GM19467 (cell line): ENCODE results near the gene GNL1.
A peak's percentile ranks its signal among the peaks of the same experiment; 100 is the strongest.
"Not testable (repeated sequence)": the region's sequence is repeated elsewhere in the genome, so short reads cannot be mapped to it uniquely, and the experiment has no call there.

Experiments
- ATAC-seq: cut with Tn5 transposase; IDR thresholded peaks from one replicate; pipeline ENCODE4 v1.9.1; 2021; ENCODE audit warnings: mild to moderate bottlenecking, moderate library complexity; ENCODE audit not compliant: unreplicated experiment

Gene GNL1

DNA sequence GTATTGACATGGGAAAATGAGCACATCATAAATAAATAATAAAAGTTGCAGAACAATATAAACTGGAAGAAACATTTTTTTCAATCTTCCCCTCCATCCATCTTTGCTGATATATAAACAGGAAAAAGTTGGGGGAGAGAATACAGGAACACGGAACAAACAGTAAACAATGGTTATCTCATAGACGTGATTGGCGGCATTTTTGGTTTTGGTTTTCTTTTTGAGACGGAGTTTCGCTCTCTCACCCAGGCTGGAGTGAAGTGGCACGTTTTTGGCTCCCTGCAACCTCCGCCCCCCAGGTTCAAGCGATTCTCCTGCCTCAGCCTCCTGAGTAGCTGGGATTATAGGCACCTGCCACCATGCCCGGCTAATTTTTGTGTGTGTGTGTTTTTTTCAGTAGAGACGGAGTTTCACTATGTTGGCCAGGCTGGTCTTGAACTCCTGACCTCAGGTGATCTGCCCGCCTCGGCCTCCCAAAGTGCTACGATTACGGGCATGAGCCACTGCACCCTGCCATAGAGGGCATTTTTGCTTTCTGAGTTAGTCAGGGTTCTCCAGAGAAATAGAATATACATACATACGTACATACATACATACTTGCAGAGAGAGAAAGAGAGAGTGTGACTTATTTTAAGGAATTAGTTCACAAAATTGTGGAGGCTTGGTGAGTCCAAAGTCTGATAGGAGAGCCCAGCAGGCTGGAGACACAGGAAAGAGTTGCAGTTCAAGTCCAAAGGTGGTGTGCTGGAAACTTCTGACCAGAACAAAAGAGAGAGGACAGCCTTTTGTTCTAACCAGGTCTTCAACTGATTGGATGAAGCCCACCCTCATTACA is 22.6 kb downstream of the GNL1 start:
- ATAC-seq, result no peak

DNA sequence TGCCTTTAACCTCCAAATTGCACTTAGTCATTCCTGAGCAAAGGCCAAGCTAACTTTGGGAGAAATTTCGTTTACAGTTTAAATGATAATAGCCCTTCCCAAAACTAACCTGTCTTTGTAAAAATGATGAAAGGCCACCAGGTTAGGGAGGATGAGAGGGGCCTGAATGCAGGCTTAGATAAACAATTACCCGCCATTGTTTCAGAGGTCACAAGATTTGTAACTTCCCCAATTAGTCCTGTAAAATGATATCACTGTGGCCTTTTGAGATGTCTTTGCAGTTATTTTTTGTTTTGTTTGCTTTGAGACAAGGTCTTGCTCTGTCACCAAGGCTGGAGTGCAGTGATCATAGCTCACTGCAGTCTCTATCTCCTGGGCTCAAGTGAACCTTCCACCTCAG is 26.3 kb downstream of the GNL1 start:
- no peak for ATAC-seq

DNA sequence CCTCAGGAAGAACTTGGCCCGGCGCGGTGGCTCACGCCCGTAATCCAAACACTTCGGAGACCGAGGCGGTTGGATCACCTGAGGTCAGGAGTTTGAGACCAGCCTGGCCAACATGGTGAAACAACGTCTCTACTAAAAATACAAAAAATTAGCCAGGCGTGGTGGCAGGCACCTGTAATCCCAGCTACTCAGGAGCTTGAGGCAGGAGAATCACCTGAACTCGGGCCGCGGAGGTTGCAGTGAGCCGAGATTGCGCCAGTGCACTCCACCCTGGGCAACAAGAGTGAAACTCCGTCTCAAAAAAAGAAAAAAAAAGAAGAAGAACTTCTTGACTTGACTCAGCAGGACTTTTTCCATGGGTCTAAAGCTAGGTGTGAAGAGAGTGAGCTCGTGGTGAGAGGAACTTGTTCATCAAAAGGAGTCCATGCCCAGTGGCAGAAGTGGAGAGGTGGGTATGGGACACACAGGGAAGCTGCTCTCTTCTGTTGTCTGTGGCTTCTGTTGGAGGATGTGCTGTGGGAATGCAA is 26.9 kb downstream of the GNL1 start:
- not testable (repeated sequence) for ATAC-seq

DNA sequence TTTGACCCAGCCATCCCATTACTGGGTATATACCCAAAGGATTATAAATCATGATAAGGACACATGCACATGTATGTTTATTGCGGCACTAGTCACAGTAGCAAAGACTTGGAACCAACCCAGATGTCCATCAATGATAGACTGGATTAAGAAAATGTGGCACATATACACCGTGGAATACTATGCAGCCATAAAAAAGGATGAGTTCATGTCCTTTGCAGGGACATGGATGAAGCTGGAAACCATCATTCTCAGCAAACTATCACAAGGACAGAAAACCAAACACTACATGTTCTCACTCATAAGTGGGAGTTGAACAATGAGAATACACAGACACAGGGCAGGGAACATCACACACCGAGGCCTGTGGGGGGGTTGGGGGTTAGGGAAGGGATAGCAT is 29.8 kb downstream of the GNL1 start:
- ATAC-seq, result not testable (repeated sequence)

DNA sequence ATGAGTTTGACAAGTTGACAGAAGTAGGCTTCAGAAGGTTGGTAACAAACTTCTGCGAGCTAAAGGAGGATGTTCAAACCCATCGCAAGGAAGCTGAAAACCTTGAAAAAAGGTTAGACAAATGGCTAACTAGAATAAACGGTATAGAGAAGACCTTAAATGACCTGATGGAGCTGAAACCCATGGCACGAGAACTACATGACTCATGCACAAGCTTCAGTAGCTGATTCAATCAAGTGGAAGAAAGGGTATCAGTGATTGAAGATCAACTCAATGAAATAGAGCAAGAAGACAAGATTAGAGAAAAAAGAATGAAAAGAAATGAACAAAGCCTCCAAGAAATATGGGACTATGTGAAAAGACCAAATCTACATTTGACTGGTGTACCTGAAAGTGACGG is 34.3 kb downstream of the GNL1 start:
- not testable (repeated sequence) for ATAC-seq

DNA sequence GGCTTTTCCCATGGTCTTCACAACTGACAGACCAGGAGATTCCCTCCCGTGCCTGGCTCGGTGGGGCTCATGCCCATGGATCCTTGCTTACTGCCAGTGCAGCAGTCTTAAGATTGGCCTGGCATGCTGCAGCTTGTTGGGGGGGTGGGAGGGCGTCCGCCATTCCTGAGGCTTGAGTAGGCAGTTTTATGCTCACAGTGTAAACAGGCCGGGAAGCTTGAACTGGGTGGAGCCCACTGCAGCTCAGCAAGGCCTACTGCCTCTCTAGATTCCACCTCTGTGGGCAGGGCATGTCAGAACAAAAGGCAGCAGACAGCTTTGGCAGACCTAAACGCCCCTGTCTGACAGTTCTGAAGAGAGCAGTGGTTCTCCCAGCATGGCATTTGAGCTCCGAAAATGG is 35.2 kb downstream of the GNL1 start:
- not testable (repeated sequence) for ATAC-seq

DNA sequence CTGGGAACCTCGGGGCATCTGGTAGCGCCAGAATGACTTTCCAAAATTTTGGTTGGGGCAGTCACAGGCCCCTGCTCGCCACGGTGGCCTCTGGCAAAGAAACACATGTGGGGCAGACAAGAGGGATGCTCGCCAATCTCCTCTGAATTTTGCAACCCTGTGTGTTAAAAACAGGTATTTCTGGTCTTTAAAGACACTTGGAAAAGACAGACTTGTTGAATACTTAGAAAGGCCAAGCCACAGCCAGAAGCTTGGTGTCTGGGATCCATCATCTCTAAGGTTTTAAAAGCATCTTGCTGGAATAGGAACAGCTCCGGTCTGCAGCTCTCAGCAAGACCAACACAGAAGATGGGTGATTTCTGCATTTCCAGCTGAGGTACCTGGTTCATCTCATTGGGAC is 35.8 kb downstream of the GNL1 start:
- ATAC-seq, result no peak

DNA sequence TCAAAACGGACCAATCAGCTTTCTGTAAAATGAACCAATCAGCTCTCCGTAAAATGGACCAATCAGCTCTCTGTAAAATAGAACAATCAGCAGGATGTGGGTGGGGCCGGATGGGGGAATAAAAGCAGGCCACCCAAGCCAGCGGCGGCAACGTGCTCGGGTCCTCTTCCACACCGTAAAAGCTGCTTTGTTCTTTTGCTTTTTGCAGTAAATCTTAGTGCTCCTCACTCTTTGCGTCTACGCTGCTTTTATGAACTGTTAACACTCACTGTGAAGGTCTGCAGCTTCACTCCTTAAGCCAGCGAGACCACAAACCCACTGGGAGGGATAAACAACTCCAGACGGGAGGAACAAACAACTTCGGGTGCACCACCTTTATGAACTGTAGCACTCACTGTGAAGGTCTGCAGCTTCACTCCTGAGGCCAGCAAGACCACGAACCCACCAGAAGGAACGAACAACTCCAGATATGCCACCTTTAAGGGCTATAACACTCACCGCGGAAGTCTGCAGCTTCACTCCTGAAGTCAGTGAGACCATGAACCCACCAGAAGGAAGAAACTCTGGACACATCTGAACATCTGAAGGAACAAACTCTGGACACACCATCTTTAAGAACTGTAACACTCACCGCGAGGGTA is 37.7 kb downstream of the GNL1 start:
- not testable (repeated sequence) for ATAC-seq

DNA sequence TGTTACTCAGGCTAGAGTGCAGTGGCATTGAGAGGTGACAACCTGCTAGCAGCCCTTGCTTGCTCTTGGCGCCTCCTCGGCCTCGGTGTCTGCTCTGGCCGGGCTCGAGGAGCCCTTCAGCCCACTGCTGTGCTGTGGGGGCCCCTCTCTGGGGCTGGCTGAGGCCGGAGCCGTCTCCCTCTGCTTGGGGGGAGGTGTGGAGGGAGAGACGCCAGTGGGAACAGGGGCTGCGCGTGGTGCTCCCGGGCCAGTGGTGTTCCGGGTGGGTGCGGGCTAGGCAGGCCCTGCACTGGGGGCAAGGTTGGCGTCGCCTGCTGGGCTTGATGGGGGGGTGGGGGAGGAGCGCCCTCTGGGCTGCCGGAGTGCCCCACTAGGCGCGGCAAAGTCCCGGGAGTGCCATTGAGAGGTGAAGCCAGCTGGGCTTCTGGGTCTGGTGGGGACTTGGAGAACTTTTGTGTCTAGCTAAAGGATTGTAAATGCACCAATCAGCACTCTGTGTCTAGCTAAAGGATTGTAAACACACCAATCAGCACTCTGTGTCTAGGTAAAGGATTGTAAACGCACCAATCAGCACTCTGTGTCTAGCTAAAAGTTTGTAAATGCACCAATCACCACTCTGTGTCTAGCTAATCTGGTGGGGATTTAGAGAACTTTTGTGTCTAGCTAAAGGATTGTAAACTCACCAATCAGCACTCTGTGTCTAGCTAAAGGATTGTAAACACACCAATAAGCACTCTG is 38.4 kb downstream of the GNL1 start:
- not testable (repeated sequence) for ATAC-seq

DNA sequence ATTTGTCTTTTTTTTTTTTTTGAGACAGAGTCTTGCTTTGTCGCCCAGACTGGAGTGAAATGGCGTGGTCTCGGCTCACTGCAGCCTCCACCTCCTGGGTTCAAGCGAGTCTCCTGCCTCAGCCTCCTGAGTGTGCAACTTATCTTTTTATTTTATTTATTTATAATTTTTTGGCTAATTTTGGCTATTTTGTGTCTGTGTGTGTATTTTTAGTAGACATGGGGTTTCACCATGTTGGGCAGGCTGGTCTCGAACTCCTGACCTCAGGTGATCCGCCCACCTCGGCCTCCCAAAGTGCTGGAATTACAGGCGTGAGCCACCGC is 39.6 kb downstream of the GNL1 start:
- not testable (repeated sequence) for ATAC-seq

DNA sequence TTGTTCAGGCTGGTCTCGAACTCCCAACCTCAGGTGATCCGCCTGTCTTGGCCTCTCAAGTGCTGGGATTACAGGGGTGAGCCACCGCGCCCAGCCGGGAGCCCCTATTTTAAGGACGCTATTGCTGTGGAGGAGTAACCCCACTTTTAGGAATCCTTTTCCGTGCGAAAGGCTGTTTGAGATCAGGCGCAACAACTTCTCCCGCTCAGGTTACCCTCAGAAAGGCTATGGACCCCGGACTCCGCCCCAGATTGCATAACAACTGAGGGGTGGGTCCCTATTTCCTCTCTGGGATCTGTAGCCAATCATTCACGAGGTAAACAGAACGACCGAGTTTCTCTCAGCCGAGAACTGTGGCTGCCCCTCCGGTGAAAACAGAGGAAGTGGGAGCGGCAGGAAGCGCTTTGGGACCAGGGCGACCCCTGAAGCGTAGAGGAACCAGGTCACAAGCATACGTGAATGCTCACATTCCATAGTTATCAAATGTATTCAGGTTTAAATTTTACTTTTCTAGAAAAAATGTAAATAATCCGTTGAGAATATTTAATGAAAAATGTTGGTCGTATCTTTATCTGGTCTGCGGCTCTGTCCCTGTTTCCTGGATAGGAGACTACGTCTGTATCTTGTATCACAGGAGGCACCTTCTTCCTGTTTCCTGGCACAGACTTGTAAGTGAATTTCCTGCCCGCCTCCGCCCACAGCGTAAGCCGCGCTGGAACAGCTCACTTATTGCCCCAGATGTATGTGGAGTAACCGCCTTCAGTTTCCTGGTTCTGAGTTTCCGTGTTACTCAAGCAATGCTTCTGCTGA is 40.1 kb downstream of the GNL1 start:
- peak; percentile 52 for ATAC-seq

DNA sequence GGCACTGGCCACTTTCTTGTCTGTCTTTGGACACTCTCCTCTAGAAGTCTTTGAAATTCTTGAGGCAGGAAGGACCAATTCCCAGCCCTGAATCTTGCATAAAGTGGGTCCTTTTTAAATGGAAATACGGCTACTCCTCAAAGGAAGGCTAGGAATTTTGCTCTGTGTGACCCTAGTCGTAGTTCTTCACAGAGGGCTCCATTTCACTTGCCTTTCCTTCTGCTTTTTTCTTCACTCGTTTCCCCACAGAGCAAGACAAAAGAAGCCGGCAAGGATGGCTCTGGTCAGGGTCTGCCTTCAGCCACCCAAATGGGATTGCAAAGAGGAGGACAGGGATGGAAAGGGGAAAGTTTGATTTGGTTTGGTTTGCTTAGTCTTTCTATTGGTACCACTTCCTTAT is 41.2 kb downstream of the GNL1 start:
- ATAC-seq, result no peak

DNA sequence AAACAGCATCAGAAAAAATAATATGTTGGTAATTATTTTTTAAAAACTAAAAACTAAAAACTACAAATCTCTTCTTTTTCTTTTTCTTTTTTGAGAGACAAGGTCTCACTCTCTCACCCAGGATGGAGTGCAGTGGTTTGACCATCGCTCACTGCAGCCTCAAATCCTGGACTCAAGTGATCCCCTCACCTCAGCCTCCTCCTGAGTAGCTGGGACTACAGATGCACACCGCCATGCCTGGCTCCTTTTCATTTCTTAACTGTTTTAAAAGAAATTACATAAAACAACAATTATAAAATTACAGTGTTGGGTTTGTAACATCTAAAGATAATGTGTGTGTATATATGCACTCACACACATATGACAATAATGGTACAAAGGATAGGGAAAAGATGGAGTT is 42.8 kb downstream of the GNL1 start:
- no peak for ATAC-seq

DNA sequence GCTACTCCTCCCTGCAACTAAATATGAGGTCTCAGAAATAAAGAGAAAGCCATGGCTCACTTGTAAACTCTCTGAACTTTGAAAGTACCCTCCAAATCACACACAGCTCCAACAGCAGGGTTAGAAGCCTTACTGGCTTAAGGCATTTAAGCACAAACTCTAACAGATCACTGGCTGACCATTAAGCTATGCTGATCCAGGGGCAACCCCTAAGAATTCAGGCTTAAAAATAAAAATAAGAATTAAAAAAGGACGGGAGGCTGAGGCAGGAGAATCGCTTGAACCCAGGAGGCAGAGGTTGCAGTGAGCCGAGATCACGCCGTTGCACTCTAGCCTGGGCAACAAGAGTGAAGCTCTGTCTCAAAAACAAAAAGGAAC is 45.1 kb downstream of the GNL1 start:
- ATAC-seq, result no peak

DNA sequence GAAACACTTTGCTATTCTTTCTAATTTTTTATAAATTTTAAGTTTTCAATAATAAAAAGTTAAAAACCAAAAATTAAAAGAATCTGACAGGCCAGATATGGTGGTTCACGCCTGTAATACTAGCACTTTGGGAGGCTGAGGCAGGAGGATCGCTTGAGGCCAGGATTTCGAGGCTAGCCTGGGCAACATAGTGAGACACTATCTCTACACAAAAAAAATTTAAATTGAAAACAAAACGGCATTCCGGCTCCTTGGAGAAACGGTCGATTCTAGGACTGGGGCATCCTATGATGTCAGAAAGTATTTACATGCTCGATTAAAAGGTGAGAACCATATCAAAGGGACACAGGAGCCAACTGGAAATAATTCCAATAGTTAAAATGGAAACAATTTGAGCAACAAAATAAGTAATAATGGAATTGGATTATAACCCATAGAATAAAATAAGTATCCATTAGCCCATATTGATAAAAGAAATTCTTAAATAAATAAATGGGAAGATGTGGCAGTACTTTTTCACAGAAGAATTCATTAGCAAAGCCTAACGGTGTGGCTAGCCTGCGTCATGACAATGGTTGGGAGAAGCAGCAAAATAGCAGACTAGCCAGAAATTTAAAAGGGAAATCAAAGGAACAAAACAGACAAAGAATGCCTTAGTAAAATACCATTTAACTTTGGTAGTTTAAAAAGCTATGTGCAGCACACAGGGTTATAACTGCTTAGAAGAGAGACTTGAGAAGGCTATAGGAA is 45.7 kb downstream of the GNL1 start:
- ATAC-seq, result no peak

DNA sequence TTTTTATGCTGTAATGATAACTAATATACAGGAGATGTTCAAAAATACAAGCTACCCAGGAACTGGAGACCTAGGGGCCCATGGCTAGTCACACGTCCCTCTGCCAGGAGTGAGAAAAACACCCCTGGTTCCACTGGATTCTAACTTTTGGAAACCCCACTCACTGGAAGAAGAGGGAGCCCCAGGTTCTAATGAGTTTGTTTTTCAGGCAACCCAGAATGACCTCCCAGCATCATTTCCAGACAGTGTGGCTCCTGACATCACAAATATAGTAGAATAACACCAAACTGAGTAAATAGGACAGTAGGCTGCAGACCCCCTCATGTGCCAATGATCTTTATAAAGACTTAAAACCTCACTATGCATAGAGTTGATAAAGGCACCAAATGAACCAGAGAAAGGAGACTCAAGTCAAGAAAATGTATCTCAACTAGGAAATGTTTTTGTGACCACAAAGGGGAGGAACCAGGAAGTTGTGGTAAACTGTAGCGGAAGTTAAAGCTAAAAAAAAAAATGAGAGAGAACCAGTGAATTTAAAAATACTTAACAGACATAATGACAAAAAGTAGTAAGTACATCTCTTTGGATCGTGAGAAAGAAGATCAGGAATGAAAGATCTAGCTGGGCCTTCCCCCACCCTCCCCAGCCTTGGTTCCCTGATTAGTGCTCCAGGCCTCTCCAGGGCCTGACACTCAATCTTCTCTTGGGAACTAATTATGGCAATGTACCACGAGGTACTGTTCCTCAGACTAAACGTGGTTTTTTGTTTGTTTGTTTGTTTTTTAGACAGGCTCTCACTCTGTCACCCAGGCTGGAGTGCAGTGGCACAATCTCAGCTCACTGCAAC is 47.2 kb downstream of the GNL1 start:
- peak; percentile 34 for ATAC-seq

DNA sequence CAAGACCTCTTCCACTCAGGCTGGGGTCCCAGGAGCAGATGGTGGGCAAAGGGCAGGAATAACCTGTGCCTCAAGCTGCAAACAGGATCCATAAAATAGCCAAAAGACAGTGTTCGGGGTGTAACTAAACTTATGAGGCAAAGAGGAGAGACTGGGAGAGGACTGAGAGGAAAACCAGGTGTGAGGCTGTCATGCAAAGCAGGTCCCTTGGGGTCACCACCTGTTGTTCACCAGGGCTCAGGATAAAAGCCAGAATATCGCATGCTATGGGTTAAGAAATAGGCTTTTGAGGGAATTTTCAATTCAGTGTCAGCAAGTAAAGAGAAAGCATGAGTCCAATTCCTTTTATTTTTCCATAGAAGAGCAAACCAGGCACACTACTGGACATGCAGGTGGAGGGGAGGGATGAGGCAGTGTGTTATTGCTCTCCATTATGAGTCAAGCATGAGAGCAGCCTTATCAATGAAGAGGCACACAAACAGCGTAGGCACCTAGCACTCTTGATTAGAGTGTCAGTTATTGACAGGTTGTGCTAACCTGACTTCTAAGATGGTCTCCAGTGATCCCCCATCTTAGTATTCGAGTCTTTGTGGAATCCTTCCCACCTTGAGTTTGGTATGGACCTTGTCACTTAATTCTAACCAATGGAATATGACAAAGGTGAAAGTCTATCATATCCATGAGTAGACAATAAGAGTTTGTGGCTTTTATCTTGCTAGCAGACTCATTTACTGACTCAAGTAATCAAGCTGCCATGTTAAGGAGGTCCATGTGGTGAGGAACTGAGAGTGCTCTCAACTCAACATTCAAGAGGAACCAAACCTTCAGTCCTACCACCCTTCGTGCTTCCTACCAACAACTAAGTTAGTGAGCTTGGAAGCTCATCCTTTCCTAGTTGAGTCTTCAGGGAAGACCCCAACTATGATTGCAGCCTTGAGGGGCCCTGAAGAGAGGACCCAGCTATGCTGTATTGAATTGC is 48.2 kb downstream of the GNL1 start:
- ATAC-seq, result no peak
